Smooth muscle cell (in vitro differentiated cells): ENCODE data around the gene AADACL4. TPM values are rescaled to one million over a fixed set of nuclear protein-coding genes. Genes with fewer than 3 reads are reported as not detected.

Experiments used
- DNase-seq: peaks from one replicate; lab custom pipeline; 2025; ENCODE audit not compliant: unreplicated experiment; lab: John Stamatoyannopoulos, UW
- H2AFZ ChIP-seq: fragments of 200-600 bp; sonication (generic); 2 replicates; pipeline ENCODE4 v1.6.0; 2016; ENCODE audit warnings: antibody characterized with exemption, low read depth, mild to moderate bottlenecking
- H3F3A ChIP-seq: fragments of 200-600 bp; sonication (generic); 2 replicates; pipeline ENCODE4 v1.6.0; 2017; ENCODE audit warnings: antibody characterized with exemption, low read depth
- H3K27ac ChIP-seq: fragments of 200-600 bp; sonication (generic); 2 replicates; pipeline ENCODE4 v1.5.1; 2016; ENCODE audit warnings: low read depth, mild to moderate bottlenecking
- H3K27me3 ChIP-seq: fragments of 200-600 bp; sonication (generic); 2 replicates; pipeline ENCODE4 v1.6.1; 2016; ENCODE audit warnings: low read depth, mild to moderate bottlenecking
- H3K36me3 ChIP-seq: fragments of 200-600 bp; sonication (generic); 2 replicates; pipeline ENCODE4 v1.5.1; 2016; ENCODE audit warnings: low read depth
- H3K4me1 ChIP-seq: fragments of 200-600 bp; sonication (generic); 2 replicates; pipeline ENCODE4 v1.5.1; 2016; ENCODE audit warnings: low read depth
- H3K4me2 ChIP-seq: fragments of 200-600 bp; sonication (generic); 2 replicates; pipeline ENCODE4 v1.6.0; 2016; ENCODE audit warnings: mild to moderate bottlenecking
- H3K4me3 ChIP-seq: fragments of 200-600 bp; sonication (generic); 2 replicates; pipeline ENCODE4 v1.5.1; 2016; ENCODE audit warnings: mild to moderate bottlenecking
- H3K79me2 ChIP-seq: fragments of 200-600 bp; sonication (generic); 2 replicates; pipeline ENCODE4 v1.6.0; 2016; ENCODE audit warnings: low read depth, mild to moderate bottlenecking
- H3K9ac ChIP-seq: fragments of 200-600 bp; sonication (generic); 2 replicates; pipeline ENCODE4 v1.6.0; 2016; ENCODE audit warnings: low read depth
- H3K9me3 ChIP-seq: fragments of 200-600 bp; sonication (generic); replicated peaks from 2 replicates; pipeline ENCODE4 v1.5.1; 2016; ENCODE audit warnings: low read depth
- H4K20me1 ChIP-seq: fragments of 200-600 bp; sonication (generic); 2 replicates; pipeline ENCODE4 v1.6.0; 2016; ENCODE audit warnings: low read depth
- CTCF ChIP-seq: fragments of 200-600 bp; sonication (generic); IDR thresholded peaks from 2 replicates; pipeline ENCODE4 v1.5.1; 2017; ENCODE audit warnings: borderline replicate concordance, mild to moderate bottlenecking, antibody characterized with exemption; ENCODE audit not compliant: insufficient read depth, poor library complexity, severe bottlenecking
- WGBS: methylation state at CpG from one replicate; pipeline ENCODE4 v1.1.7; 2016; ENCODE audit warnings: low lambda C conversion rate; 5-methylcytosine and 5-hydroxymethylcytosine counted together
- polyA plus RNA-seq: library from polyadenylated mRNA; unstranded; fragments of >200 nt; fragmentation: Nextera tagmentation; extraction: Ambion mirVana; gene quantifications from 2 replicates; pipeline ENCODE4 v1.2.1, GENCODE V29; 2016
- total RNA-seq: library from RNA; depleted of rRNA; stranded (reverse); fragments of >200 nt; gene quantifications from 2 replicates; pipeline ENCODE4 v1.2.3, GENCODE V29; 2014

Gene AADACL4
- total and polyA plus RNA-seq, 2 experiments from 2014 or later: not detected

GRCh38 chr1:12654004-12654567 lies 10.2 kb downstream of the AADACL4 start:
- Histone ChIP-seq H3K4me1 (no peaks in the 10 kb centered on the region), H2AFZ (no peak overlapping the region), H3K4me2 (no peak overlapping the region), H3K36me3 (no peaks in the 10 kb centered on the region), H3F3A (no peaks in the 10 kb centered on the region), H3K4me3 (no peak overlapping the region), H3K27ac (no peak overlapping the region), H3K79me2 (no peaks in the 10 kb centered on the region), H3K27me3 (peaks cover 15% of the 10 kb centered on the region), H4K20me1 (no peaks in the 10 kb centered on the region), H3K9ac (no peak overlapping the region), H3K9me3 (no peaks in the 10 kb centered on the region)
- TF ChIP-seq CTCF: no peak
- no peak for DNase-seq
- whole genome bisulfite sequencing: 83% methylated on average over 4 of the region's 4 CpGs

- WGBS: 93% methylated on average over 8 of the region's 8 CpGs
Measured at GRCh38 chr1:12654657-12655056, 10.8 kb downstream of the AADACL4 start.

DNA sequence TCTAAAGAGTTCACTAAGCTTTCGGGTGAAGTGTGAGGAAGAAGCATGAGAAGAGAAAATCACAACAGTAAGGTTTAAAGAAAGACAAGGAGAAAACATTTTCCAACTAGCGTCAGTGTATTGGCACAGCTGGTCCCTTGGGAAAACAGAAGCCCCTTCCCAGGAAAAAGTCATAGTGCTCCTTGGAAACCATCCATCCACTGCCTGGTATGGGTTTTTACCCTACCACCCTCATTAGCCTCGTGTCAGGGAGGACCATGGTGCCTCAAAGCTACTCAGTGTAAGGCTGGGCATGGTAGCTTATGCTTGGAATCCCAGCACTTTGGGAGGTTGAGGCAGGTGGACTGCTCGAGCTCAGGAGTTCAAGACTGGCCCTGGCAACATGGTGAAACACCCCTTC lies 12.7 kb downstream of the AADACL4 start:
- Histone ChIP-seq H4K20me1 (no peaks in the 10 kb centered on the region), H3F3A (no peaks in the 10 kb centered on the region), H3K36me3 (no peaks in the 10 kb centered on the region), H3K4me3 (no peak overlapping the region), H3K4me1 (no peaks in the 10 kb centered on the region), H3K27me3 (peaks cover 15% of the 10 kb centered on the region), H3K4me2 (no peak overlapping the region), H2AFZ (no peak overlapping the region), H3K79me2 (no peaks in the 10 kb centered on the region), H3K9me3 (no peaks in the 10 kb centered on the region), H3K9ac (no peak overlapping the region), H3K27ac (no peak overlapping the region)
- no peak for TF ChIP-seq CTCF
- no peak for DNase-seq
- WGBS: 87% methylated on average over 4 of the region's 4 CpGs

More at GRCh38 chr1:12654657-12655056, 10.8 kb downstream of the AADACL4 start:
- H3K9ac ChIP-seq: no peak overlapping the region
- H3K36me3 ChIP-seq: no peaks in the 10 kb centered on the region
- no peak for TF ChIP-seq CTCF
- no peak overlapping the region for H3K4me3 ChIP-seq
- no peak overlapping the region for H2AFZ ChIP-seq
- no peaks in the 10 kb centered on the region for H3F3A ChIP-seq
- no peak for DNase-seq
- no peaks in the 10 kb centered on the region for H3K79me2 ChIP-seq
- no peaks in the 10 kb centered on the region for H3K9me3 ChIP-seq
- H3K27me3 ChIP-seq: peaks cover 15% of the 10 kb centered on the region
- no peak overlapping the region for H3K4me2 ChIP-seq
- no peak overlapping the region for H3K27ac ChIP-seq
- no peaks in the 10 kb centered on the region for H4K20me1 ChIP-seq
- no peaks in the 10 kb centered on the region for H3K4me1 ChIP-seq
